Nephron progenitor cell (in vitro differentiated cells): ENCODE results near the gene OTOGL.

Source experiments
- DNase-seq: peaks from one replicate; pipeline ENCODE4 v3.0.0; 2021
- H3K27ac Mint-ChIP-seq: 2 replicates; pipeline ENCODE4 v1.8.0; 2021; ENCODE audit warnings: mild to moderate bottlenecking, moderate library complexity, mixed read lengths
- H3K27me3 Mint-ChIP-seq: 2 replicates; pipeline ENCODE4 v1.8.0; 2021; ENCODE audit warnings: mild to moderate bottlenecking, low read depth, mixed read lengths; ENCODE audit not compliant: poor library complexity
- H3K36me3 Mint-ChIP-seq: 2 replicates; pipeline ENCODE4 v1.8.0; 2021; ENCODE audit warnings: low read depth, mixed read lengths
- H3K4me1 Mint-ChIP-seq: 2 replicates; pipeline ENCODE4 v1.8.0; 2021; ENCODE audit warnings: mixed read lengths
- H3K4me3 Mint-ChIP-seq: 2 replicates; pipeline ENCODE4 v1.8.0; 2021; ENCODE audit warnings: mild to moderate bottlenecking, moderate library complexity, mixed read lengths
- H3K9me3 Mint-ChIP-seq: 2 replicates; pipeline ENCODE4 v1.8.0; 2021; ENCODE audit warnings: mild to moderate bottlenecking, moderate library complexity, mixed read lengths
- TF ChIP-seq, protein P1 (sequence below): fragments of 200-600 bp; sonication (generic); IDR thresholded peaks from 2 replicates; pipeline ENCODE4 v1.5.0; 2021; ENCODE audit warnings: antibody characterized with exemption

The OTOGL gene

DNA sequence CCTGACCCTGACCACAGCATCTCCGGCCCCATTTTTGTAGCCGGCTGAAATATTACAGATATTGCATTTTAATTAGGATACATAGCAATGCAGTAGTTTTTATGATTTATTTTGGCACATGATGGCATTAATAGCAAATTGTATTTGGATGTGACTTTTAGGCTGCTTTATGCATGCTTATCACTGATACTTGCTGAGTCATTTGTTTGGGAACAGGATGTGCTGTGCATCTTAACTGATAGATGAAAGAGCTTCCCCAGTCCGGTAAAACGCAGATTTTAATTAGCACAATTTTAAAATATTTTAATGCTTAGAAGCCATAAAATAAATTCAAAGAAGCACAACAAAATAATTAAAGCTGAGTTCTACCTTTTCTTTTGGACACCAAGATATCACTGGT lies 90.7 kb downstream of the OTOGL start:
- no peaks in the 10 kb centered on the region for H3K36me3 Mint-ChIP-seq
- no peak overlapping the region for H3K27ac Mint-ChIP-seq
- TF ChIP-seq, protein P1, sequence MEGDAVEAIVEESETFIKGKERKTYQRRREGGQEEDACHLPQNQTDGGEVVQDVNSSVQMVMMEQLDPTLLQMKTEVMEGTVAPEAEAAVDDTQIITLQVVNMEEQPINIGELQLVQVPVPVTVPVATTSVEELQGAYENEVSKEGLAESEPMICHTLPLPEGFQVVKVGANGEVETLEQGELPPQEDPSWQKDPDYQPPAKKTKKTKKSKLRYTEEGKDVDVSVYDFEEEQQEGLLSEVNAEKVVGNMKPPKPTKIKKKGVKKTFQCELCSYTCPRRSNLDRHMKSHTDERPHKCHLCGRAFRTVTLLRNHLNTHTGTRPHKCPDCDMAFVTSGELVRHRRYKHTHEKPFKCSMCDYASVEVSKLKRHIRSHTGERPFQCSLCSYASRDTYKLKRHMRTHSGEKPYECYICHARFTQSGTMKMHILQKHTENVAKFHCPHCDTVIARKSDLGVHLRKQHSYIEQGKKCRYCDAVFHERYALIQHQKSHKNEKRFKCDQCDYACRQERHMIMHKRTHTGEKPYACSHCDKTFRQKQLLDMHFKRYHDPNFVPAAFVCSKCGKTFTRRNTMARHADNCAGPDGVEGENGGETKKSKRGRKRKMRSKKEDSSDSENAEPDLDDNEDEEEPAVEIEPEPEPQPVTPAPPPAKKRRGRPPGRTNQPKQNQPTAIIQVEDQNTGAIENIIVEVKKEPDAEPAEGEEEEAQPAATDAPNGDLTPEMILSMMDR = no peak
- no peaks in the 10 kb centered on the region for H3K9me3 Mint-ChIP-seq
- H3K4me3 Mint-ChIP-seq = no peak overlapping the region
- H3K27me3 Mint-ChIP-seq = no peaks in the 10 kb centered on the region
- no peak for DNase-seq
- peaks cover 37% of the 10 kb centered on the region for H3K4me1 Mint-ChIP-seq

DNA sequence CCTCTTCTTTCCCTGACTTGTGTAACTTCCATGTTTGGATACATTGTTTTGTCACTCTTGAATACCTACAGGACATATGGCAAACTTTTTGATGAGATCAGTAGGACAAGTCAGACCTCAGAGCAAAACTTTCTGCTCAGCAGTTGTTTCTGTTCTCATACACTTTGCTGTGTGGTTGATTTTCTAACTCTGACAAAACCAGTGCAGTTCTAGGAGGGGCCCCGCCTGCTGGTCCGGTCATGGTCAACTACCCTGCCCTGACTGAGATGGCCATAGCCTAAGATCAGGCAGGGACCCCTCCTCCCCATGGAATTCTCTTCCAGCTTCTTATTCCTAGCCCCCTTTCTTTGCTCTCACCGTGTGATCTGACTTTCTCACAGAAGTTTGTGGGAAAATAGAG lies 92.8 kb downstream of the OTOGL start:
- no peaks in the 10 kb centered on the region for H3K27me3 Mint-ChIP-seq
- DNase-seq = peak; percentile 20

DNA sequence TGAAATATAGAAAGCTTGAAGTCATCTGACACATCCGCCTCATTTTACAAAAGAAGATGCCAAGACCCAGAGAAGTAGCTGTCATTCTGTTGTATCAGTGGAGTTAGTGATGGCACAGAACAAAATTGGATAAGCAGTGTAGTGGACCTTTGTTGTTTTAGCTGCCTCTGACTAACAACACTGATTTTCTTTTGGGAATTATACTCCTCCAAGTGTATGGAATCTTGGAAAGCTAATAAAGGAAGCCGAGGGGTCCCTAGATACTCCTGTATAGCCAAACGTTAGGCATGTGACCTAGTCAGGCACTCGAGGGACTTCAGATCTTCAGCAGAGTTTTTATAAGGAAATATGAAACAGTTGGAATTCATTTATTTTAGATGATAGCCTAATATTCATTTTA lies 94.5 kb downstream of the OTOGL start:
- Mint-ChIP-seq H3K27ac (no peak overlapping the region), H3K27me3 (no peaks in the 10 kb centered on the region), H3K36me3 (no peaks in the 10 kb centered on the region), H3K4me3 (no peak overlapping the region), H3K9me3 (no peaks in the 10 kb centered on the region), H3K4me1 (peaks cover 20% of the 10 kb centered on the region)
- no peak for DNase-seq
- TF ChIP-seq, protein P1 = no peak

More for the DNA sequence above, 92.8 kb downstream of the OTOGL start:
- Mint-ChIP-seq H3K27ac (no peak overlapping the region), H3K4me1 (peaks cover 35% of the 10 kb centered on the region), H3K4me3 (no peak overlapping the region), H3K36me3 (no peaks in the 10 kb centered on the region), H3K9me3 (no peaks in the 10 kb centered on the region)
- TF ChIP-seq, protein P1 = no peak

DNA sequence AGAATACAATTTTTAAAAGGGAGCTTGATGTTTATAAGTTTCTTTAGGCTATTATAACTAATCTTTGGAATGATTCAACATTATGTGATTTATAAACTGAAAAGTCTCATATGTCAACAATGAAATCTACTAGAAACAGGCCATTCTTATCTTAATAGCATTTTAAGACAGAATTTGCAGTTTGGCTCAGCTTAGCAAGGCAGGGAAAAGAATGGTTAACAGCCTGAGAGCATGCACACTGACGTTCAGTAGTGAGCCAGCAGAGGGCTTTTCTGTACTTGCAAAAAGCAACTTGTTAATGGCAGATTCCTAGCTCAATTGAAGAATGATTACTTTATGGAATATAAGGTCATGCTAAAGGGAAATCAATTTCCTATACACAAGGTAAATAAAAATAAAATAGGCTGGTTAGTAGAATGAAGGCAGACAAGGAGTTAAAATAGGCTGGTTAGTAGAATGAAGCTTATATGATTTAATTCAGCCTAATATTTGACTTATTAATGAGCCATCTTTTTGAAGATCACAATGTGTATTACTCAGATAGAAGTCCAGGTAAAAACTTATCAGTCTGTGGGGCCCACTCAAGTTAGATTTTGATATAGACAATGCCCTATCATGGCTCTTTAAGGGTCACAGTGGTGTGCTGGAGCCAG lies 95.9 kb downstream of the OTOGL start:
- Mint-ChIP-seq H3K9me3 (no peaks in the 10 kb centered on the region), H3K27ac (no peak overlapping the region), H3K36me3 (no peaks in the 10 kb centered on the region), H3K4me3 (no peak overlapping the region), H3K27me3 (no peaks in the 10 kb centered on the region), H3K4me1 (peaks cover 13% of the 10 kb centered on the region)
- DNase-seq = peak; percentile 19
- TF ChIP-seq, protein P1 = peak; percentile 49

DNA sequence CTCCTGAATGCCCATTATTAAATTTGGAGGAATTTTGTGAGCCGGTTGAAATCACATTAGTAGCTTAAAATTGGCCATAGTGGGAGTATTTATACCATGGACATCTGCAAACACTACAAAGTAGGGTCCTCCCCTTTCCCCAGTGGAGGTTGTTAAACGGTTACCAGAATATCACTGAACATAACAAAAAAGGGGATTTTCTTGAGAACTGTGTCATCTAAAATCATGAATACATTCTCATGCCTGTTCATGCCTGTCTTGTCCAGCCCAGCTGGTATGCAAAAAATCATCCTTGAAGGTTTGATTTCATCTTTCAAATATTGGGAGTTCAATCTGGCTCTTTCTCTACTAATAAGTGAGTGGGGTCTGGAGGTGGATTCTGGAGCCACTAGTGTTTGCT lies 96.4 kb downstream of the OTOGL start:
- H3K4me3 Mint-ChIP-seq = no peak overlapping the region
- TF ChIP-seq, protein P1 = no peak
- no peaks in the 10 kb centered on the region for H3K27me3 Mint-ChIP-seq

DNA sequence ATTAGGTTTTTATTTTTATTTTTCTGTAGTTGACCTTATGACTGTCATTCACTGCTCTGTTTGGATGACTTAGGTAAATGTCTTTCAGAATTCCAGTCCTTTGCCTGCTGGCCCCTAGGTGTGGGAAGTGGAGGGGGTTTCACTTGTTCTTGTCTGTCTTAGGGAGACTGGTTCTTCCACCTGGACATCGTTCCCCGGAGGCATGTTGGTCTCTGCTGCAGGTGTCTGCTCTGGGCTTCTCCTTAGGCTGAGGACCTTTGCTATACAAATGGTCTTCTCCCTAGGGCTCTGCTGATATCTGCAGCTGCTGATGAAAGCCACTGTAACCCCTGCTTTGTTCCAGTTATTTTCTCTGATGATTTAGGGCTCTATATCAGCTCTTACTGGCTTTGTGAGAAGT lies 97.1 kb downstream of the OTOGL start:
- Mint-ChIP-seq H3K4me3 (no peak overlapping the region), H3K27me3 (no peaks in the 10 kb centered on the region), H3K9me3 (no peaks in the 10 kb centered on the region), H3K27ac (no peak overlapping the region), H3K4me1 (peaks cover 9% of the 10 kb centered on the region), H3K36me3 (no peaks in the 10 kb centered on the region)
- DNase-seq = no peak
- TF ChIP-seq, protein P1 = no peak

More for the DNA sequence above, 96.4 kb downstream of the OTOGL start:
- no peak for DNase-seq
- Mint-ChIP-seq H3K27ac (no peak overlapping the region), H3K9me3 (no peaks in the 10 kb centered on the region), H3K4me1 (peaks cover 12% of the 10 kb centered on the region), H3K36me3 (no peaks in the 10 kb centered on the region)
